ENCODE results near the gene HFM1.

DNA sequence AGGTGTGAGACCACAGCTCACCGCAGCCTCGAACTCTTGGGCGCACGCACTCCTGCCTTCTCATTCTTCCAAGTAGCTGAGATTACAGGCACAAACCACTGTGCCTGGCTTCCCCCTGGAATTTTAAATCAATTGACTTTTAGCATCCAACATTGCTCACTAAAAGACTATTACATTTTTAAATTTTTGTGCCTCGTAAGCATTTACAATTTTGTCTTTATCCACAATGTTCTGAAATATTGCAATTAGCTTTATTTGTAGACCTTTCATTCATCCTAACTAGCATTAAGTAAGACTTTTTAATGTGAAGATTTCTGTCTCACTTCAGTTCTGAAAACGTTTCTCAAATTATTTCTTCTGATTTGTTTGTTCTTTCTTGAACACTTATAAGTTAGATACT lies 122.9 kb downstream of the HFM1 start:
- TF ChIP-seq, protein P1, sequence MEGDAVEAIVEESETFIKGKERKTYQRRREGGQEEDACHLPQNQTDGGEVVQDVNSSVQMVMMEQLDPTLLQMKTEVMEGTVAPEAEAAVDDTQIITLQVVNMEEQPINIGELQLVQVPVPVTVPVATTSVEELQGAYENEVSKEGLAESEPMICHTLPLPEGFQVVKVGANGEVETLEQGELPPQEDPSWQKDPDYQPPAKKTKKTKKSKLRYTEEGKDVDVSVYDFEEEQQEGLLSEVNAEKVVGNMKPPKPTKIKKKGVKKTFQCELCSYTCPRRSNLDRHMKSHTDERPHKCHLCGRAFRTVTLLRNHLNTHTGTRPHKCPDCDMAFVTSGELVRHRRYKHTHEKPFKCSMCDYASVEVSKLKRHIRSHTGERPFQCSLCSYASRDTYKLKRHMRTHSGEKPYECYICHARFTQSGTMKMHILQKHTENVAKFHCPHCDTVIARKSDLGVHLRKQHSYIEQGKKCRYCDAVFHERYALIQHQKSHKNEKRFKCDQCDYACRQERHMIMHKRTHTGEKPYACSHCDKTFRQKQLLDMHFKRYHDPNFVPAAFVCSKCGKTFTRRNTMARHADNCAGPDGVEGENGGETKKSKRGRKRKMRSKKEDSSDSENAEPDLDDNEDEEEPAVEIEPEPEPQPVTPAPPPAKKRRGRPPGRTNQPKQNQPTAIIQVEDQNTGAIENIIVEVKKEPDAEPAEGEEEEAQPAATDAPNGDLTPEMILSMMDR (conservative IDR thresholded peaks at IDR 0.05; ENCODE audit: low read length): no peak
- TF ChIP-seq EZH2phosphoT487 (IDR thresholded peaks at IDR 0.05; ENCODE audit: borderline replicate concordance, low read depth, low read length): no peak

Data from OCI-LY7 (cell line).